Measurements from ENCODE around the gene ZNF560.

Gene ZNF560

DNA sequence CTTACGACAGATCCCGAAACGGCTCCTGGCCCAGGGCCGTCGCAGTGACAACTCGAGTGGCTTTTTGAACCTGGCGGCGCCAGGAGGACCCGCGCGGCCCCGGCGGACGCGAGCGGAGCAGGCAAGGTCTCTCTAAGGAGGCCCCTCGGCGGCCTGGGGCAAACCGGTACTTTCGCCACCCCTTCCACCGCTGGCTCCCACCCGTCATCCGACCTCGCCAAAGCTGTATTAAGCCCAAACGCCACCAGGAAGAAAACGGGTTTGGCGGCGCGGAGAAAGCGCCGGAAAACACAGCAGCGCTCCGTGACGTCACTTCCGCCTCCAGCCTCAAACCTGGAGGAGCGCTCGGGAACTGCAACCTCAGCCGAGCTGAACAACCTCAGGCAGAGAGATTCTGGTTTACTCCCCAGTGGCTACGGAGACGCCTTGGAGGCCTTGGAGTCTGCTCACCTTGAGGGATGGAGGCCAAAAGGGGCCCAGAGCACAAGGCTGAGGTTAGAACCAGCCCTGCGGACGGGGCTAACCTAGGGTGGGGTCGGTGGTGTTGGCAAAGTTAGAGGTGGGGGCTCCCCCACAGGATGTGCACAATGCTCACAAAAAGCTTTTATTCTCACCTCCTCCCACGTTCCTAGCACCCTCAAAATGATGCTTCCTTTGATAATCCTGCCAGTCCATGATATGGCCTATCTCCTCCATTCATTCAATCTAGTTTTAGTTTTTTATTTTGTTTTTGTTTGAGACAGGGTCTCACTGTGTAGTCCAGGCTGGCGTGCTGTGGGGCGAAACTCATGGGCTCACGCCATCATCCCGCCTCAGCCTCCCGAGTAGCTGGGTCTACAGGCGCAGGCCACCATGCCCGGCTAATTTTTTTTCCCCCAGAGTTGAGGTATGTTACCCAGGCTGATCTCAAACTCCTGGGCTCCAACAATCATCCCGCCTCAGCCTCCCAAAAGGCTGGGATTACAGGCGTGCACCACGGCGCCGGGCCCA is 62.8 kb downstream of the ZNF560 start, which contains the start of gene ZNF266:
ZNF266 (minus strand) TSS at position 295 of the 990 bp plus-strand sequence. CDS start 15,484 bp downstream, outside the sequence.
- H3K27me3 ChIP-seq (replicated peaks; ENCODE audit: control insufficient read depth, insufficient read depth, low read length) = no peaks in the 10 kb centered on the region
- H3K9ac ChIP-seq (ENCODE audit: low read length) = peak within 1 kb of the TSS; percentile 95
- H3K36me3 ChIP-seq (ENCODE audit: control insufficient read depth, insufficient read depth, low read length, severe bottlenecking) = peaks cover 30% of the 10 kb centered on the region
- peak within 1 kb of the TSS; percentile 100 for H3K4me3 ChIP-seq (ENCODE audit: low read length)
- H3K4me1 ChIP-seq (ENCODE audit: control insufficient read depth, insufficient read depth, low read length) = peaks cover 16% of the 10 kb centered on the region
- peak; percentile 97 for DNase-seq (ENCODE audit: low read depth)
- no peaks in the 10 kb centered on the region for H3K9me3 ChIP-seq (ENCODE audit: control insufficient read depth, low read length)

DNA sequence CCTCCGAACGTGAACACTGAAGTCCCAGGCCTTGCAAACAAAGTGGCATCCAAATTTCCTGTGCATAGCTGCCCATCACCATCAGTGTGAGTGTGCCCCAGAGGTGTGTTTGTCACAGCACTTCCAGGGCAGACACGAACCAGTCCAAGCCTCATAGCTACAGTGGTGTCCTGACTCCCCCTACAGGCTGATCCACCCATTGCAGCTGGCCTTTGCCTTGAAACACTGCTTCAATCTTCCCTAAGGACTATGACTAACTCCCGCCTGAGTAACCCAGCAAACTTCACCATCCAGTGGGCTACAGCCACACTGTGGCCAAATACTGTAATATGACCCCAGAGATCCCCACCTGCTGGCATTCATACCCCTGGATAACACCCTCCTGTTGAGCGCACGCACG is 66.9 kb downstream of the ZNF560 start:
- H3K27me3 ChIP-seq (replicated peaks; ENCODE audit: control insufficient read depth, insufficient read depth, low read length) = no peaks in the 10 kb centered on the region
- peaks cover 2% of the 10 kb centered on the region for H3K9me3 ChIP-seq (ENCODE audit: control insufficient read depth, low read length)
- DNase-seq (ENCODE audit: low read depth) = peak; percentile 43
- no peak overlapping the region for H3K4me3 ChIP-seq (ENCODE audit: low read length)
- H3K36me3 ChIP-seq (ENCODE audit: control insufficient read depth, insufficient read depth, low read length, severe bottlenecking) = peaks cover 45% of the 10 kb centered on the region
- H3K4me1 ChIP-seq (ENCODE audit: control insufficient read depth, insufficient read depth, low read length) = peaks cover 16% of the 10 kb centered on the region
- H3K9ac ChIP-seq (ENCODE audit: low read length) = no peak overlapping the region

DNA sequence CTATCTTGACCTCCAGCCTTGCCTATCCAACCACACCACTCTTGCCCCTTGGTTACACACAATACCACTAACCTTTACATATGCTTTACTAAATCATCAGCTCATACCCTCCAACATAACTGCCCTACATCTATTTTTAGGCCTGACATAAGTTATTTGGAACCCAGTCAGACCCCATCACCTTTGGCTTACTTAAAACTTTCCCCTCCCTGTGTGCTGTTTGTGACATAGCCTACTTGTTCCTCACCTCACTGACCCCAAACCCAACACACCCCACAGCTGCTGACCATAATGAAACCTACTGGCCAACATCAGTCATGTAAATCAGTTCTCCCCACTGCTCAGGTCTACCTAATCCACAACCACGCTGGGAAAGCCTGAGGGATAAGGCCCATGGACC is 68.0 kb downstream of the ZNF560 start:
- H3K9ac ChIP-seq (ENCODE audit: low read length) = no peak overlapping the region
- H3K4me3 ChIP-seq (ENCODE audit: low read length) = no peak overlapping the region
- H3K27me3 ChIP-seq (replicated peaks; ENCODE audit: control insufficient read depth, insufficient read depth, low read length) = no peaks in the 10 kb centered on the region
- peaks cover 55% of the 10 kb centered on the region for H3K36me3 ChIP-seq (ENCODE audit: control insufficient read depth, insufficient read depth, low read length, severe bottlenecking)
- H3K9me3 ChIP-seq (ENCODE audit: control insufficient read depth, low read length) = peaks cover 2% of the 10 kb centered on the region
- DNase-seq (ENCODE audit: low read depth) = no peak
- H3K4me1 ChIP-seq (ENCODE audit: control insufficient read depth, insufficient read depth, low read length) = peaks cover 9% of the 10 kb centered on the region

DNA sequence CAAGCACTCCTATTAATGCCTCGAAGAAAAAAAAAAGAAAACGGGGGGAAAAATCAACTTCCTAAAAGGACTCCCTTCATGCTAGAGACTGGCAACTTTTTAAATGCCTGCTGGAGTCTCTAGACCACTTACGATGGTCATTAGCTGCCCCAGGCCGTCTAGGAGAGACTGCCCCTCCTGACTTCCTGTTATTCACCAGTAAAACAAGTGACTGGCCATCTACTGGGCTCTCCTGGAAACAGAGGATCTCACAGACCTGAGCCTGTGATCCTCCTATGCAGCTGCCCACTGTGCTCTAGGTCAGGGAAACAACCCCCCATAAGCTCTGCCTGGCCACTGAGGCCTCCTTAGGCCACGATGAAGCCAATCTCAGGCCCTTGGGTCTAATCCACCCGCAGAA is 70.5 kb downstream of the ZNF560 start:
- Histone ChIP-seq H3K4me1 (ENCODE audit: control insufficient read depth, insufficient read depth, low read length) (no peaks in the 10 kb centered on the region), H3K36me3 (ENCODE audit: control insufficient read depth, insufficient read depth, low read length, severe bottlenecking) (peaks cover 70% of the 10 kb centered on the region), H3K27me3 (replicated peaks; ENCODE audit: control insufficient read depth, insufficient read depth, low read length) (no peaks in the 10 kb centered on the region), H3K9me3 (ENCODE audit: control insufficient read depth, low read length) (peaks cover 2% of the 10 kb centered on the region), H3K4me3 (ENCODE audit: low read length) (no peak overlapping the region), H3K9ac (ENCODE audit: low read length) (no peak overlapping the region)
- DNase-seq (ENCODE audit: low read depth) = no peak
